MM.1S (cell line): ENCODE results near the gene SPDYE4.

Experiments used
- EZH2 ChIP-seq: fragments of 300-600 bp; sonication (generic); optimal IDR thresholded peaks from 2 replicates; pipeline ENCODE3; 2017; ENCODE audit warnings: low read depth, mild to moderate bottlenecking, antibody characterized with exemption, low read length, mixed read lengths
- EZH2phosphoT487 ChIP-seq: fragments of 300-600 bp; sonication (generic); IDR thresholded peaks from 2 replicates; pipeline ENCODE4 v1.6.1; 2018; ENCODE audit warnings: antibody characterized with exemption, low read length
- TF ChIP-seq, protein P1 (sequence below): fragments of 300-600 bp; sonication (generic); IDR thresholded peaks from 2 replicates; pipeline ENCODE4 v1.5.1; 2016; ENCODE audit warnings: antibody characterized with exemption, low read length, mixed read lengths

GRCh38 chr17:8706431-8706830, 51.9 kb downstream of the SPDYE4 start:
- TF ChIP-seq, protein P1, sequence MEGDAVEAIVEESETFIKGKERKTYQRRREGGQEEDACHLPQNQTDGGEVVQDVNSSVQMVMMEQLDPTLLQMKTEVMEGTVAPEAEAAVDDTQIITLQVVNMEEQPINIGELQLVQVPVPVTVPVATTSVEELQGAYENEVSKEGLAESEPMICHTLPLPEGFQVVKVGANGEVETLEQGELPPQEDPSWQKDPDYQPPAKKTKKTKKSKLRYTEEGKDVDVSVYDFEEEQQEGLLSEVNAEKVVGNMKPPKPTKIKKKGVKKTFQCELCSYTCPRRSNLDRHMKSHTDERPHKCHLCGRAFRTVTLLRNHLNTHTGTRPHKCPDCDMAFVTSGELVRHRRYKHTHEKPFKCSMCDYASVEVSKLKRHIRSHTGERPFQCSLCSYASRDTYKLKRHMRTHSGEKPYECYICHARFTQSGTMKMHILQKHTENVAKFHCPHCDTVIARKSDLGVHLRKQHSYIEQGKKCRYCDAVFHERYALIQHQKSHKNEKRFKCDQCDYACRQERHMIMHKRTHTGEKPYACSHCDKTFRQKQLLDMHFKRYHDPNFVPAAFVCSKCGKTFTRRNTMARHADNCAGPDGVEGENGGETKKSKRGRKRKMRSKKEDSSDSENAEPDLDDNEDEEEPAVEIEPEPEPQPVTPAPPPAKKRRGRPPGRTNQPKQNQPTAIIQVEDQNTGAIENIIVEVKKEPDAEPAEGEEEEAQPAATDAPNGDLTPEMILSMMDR, result no peak
- TF ChIP-seq EZH2phosphoT487 (no peak), EZH2 (no peak)
